Smooth muscle cell (in vitro differentiated cells): ENCODE results near the gene SH3BP4. TPM values are rescaled to one million over a fixed set of nuclear protein-coding genes. Genes with fewer than 3 reads are reported as not detected.

ENCODE experiments used
- DNase-seq: peaks from one replicate; lab custom pipeline; 2025; ENCODE audit not compliant: unreplicated experiment; lab: John Stamatoyannopoulos, UW
- H2AFZ ChIP-seq: fragments of 200-600 bp; sonication (generic); 2 replicates; pipeline ENCODE4 v1.6.0; 2016; ENCODE audit warnings: antibody characterized with exemption, low read depth, mild to moderate bottlenecking
- H3F3A ChIP-seq: fragments of 200-600 bp; sonication (generic); 2 replicates; pipeline ENCODE4 v1.6.0; 2017; ENCODE audit warnings: antibody characterized with exemption, low read depth
- H3K27ac ChIP-seq: fragments of 200-600 bp; sonication (generic); 2 replicates; pipeline ENCODE4 v1.5.1; 2016; ENCODE audit warnings: low read depth, mild to moderate bottlenecking
- H3K27me3 ChIP-seq: fragments of 200-600 bp; sonication (generic); 2 replicates; pipeline ENCODE4 v1.6.1; 2016; ENCODE audit warnings: low read depth, mild to moderate bottlenecking
- H3K36me3 ChIP-seq: fragments of 200-600 bp; sonication (generic); 2 replicates; pipeline ENCODE4 v1.5.1; 2016; ENCODE audit warnings: low read depth
- H3K4me1 ChIP-seq: fragments of 200-600 bp; sonication (generic); 2 replicates; pipeline ENCODE4 v1.5.1; 2016; ENCODE audit warnings: low read depth
- H3K4me2 ChIP-seq: fragments of 200-600 bp; sonication (generic); 2 replicates; pipeline ENCODE4 v1.6.0; 2016; ENCODE audit warnings: mild to moderate bottlenecking
- H3K4me3 ChIP-seq: fragments of 200-600 bp; sonication (generic); 2 replicates; pipeline ENCODE4 v1.5.1; 2016; ENCODE audit warnings: mild to moderate bottlenecking
- H3K79me2 ChIP-seq: fragments of 200-600 bp; sonication (generic); 2 replicates; pipeline ENCODE4 v1.6.0; 2016; ENCODE audit warnings: low read depth, mild to moderate bottlenecking
- H3K9ac ChIP-seq: fragments of 200-600 bp; sonication (generic); 2 replicates; pipeline ENCODE4 v1.6.0; 2016; ENCODE audit warnings: low read depth
- H3K9me3 ChIP-seq: fragments of 200-600 bp; sonication (generic); replicated peaks from 2 replicates; pipeline ENCODE4 v1.5.1; 2016; ENCODE audit warnings: low read depth
- H4K20me1 ChIP-seq: fragments of 200-600 bp; sonication (generic); 2 replicates; pipeline ENCODE4 v1.6.0; 2016; ENCODE audit warnings: low read depth
- CTCF ChIP-seq: fragments of 200-600 bp; sonication (generic); IDR thresholded peaks from 2 replicates; pipeline ENCODE4 v1.5.1; 2017; ENCODE audit warnings: borderline replicate concordance, mild to moderate bottlenecking, antibody characterized with exemption; ENCODE audit not compliant: insufficient read depth, poor library complexity, severe bottlenecking
- WGBS: methylation state at CpG from one replicate; pipeline ENCODE4 v1.1.7; 2016; ENCODE audit warnings: low lambda C conversion rate; 5-methylcytosine and 5-hydroxymethylcytosine counted together
- polyA plus RNA-seq: library from polyadenylated mRNA; unstranded; fragments of >200 nt; fragmentation: Nextera tagmentation; extraction: Ambion mirVana; gene quantifications from 2 replicates; pipeline ENCODE4 v1.2.1, GENCODE V29; 2016
- total RNA-seq: library from RNA; depleted of rRNA; stranded (reverse); fragments of >200 nt; gene quantifications from 2 replicates; pipeline ENCODE4 v1.2.3, GENCODE V29; 2014

SH3BP4 gene
- total and polyA plus RNA-seq, 2 experiments from 2014 or later, result 38.9 to 47.7 TPM

GRCh38 chr2:234978466-234979203 lies 26.8 kb downstream of the SH3BP4 start:
- Histone ChIP-seq H3K4me1 (peaks cover 42% of the 10 kb centered on the region), H3F3A (peaks cover 28% of the 10 kb centered on the region), H3K36me3 (no peaks in the 10 kb centered on the region), H3K9me3 (no peaks in the 10 kb centered on the region), H3K27ac (peak overlapping the region; percentile 94), H3K79me2 (peaks cover 81% of the 10 kb centered on the region), H4K20me1 (peaks cover 96% of the 10 kb centered on the region), H3K4me3 (no peak overlapping the region), H3K27me3 (no peaks in the 10 kb centered on the region), H2AFZ (no peak overlapping the region), H3K4me2 (no peak overlapping the region), H3K9ac (no peak overlapping the region)
- WGBS, result 96% methylated on average over 23 of the region's 23 CpGs
- DNase-seq, result no peak
- no peak for TF ChIP-seq CTCF

- Histone ChIP-seq H3K4me3 (no peak overlapping the region), H3K9me3 (no peaks in the 10 kb centered on the region), H3K9ac (no peak overlapping the region), H3K4me1 (peaks cover 48% of the 10 kb centered on the region), H3K27ac (peak overlapping the region; percentile 94), H3K27me3 (no peaks in the 10 kb centered on the region), H3K36me3 (no peaks in the 10 kb centered on the region), H4K20me1 (peaks cover 96% of the 10 kb centered on the region), H3K79me2 (peaks cover 76% of the 10 kb centered on the region), H3F3A (peaks cover 34% of the 10 kb centered on the region), H3K4me2 (no peak overlapping the region), H2AFZ (no peak overlapping the region)
- DNase-seq, result no peak
- TF ChIP-seq CTCF, result no peak
- 88% methylated on average over 9 of the region's 9 CpGs for WGBS
These were observed 27.7 kb downstream of the SH3BP4 start for GRCh38 chr2:234979204-234980167.

- peaks cover 34% of the 10 kb centered on the region for H3F3A ChIP-seq
- H3K9ac ChIP-seq, result peak overlapping the region; percentile 48
- no peaks in the 10 kb centered on the region for H3K9me3 ChIP-seq
- H3K79me2 ChIP-seq, result peaks cover 76% of the 10 kb centered on the region
- no peak for DNase-seq
- no peak for TF ChIP-seq CTCF
- no peaks in the 10 kb centered on the region for H3K27me3 ChIP-seq
- H3K4me1 ChIP-seq, result peaks cover 46% of the 10 kb centered on the region
- H4K20me1 ChIP-seq, result peaks cover 96% of the 10 kb centered on the region
- H3K27ac ChIP-seq, result peak overlapping the region; percentile 94
- peak overlapping the region; percentile 2 for H3K4me3 ChIP-seq
- whole genome bisulfite sequencing, result 22% methylated on average over 14 of the region's 14 CpGs
- H2AFZ ChIP-seq, result no peak overlapping the region
- H3K4me2 ChIP-seq, result peak overlapping the region; percentile 77
- no peaks in the 10 kb centered on the region for H3K36me3 ChIP-seq
These were observed 28.8 kb downstream of the SH3BP4 start for GRCh38 chr2:234980451-234981187.
